Stimulated activated naive CD8-positive, alpha-beta T cell treated with anti-CD3 and anti-CD28 coated beads, Interleukin-15, Interleukin-2, amounts not matched to agents 100 U/mL and 50 U/mL, for 24 hours (primary cell): ENCODE measurements around the gene EXD3.
"Not testable (repeated sequence)": the region's sequence is repeated elsewhere in the genome, so short reads cannot be mapped to it uniquely, and the experiment has no call there.

Experiments
- ATAC-seq: fragments of 150-1000 bp; cut with Tn5 transposase; one replicate; pipeline ENCODE4 v1.10.0; 2021
- DNase-seq: peaks from one replicate; pipeline ENCODE4 v3.0.0; 2021

The EXD3 gene, protein sequence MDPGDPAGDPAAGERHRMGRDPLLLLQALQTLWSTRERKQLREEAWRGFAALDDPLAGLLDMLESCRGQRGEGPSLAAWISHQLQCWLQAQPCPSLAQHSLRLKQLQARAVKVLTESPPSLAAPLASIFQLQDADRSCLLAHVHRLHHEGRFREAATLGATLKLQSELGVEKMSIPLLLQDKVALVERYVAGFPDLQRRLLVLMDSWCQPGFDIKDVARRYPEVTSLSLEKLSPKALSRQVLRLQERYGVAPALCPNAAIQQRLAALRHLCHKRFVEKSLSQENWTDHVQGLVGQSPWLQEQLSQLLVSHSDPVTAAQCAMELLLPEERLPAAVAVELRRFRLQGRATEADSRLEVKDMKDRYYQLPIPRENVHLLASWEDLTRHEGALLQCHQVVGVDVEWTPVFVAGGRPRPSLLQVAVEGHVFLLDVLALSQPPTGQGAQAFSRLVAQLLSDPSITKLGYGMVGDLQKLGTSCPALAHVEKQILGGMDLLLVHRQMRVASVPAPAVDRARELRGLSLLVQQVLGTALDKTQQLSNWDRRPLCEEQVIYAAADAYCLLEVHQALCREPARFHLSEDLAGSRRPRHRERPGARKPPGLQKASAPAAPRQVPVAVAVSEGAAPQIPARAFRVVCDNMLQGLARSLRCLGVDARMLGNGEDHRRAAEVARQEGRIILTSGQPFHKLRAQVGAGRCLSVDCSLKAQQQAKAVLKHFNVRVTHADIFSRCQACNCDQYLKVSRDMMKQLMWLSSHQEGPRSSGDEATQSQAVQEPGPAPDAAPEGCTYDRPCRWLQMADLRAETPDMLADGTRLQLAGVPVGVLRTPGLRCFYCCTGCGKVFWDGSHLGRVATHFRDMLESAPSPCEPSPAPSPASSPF

GRCh38 chr9:137422604-137423513 is at the start of gene EXD3, which contains the start of gene NOXA1:
EXD3 (minus strand) TSS chr9:137423162; CDS start chr9:137395357, 27,805 bp downstream.
NOXA1 (plus strand) TSS chr9:137423393; CDS start chr9:137423530, 137 bp downstream.
- DNase-seq (peak; percentile 98), ATAC-seq (peak; percentile 91)

DNA sequence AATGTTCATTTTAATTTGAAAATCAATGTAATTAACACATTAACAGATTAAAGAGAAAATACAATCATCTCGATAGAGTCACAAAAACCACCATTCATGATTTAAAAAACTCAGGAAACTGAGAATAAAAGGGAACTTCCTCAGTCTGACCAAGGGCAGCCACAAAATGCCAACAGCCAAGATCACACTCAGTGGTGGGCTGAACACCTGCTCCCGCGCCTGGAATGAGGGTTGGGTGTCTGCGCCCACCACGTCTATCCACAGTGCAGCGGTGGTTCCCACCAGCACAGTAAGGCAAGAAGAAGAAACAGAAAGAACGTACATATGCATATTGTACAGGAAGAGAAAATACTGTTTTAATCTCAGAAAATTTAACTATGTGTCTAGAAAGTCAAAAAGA is 47.8 kb upstream of the EXD3 start:
- DNase-seq (peak; percentile 47), ATAC-seq (peak; percentile 88)

- DNase-seq (no peak), ATAC-seq (no peak)
Observed at GRCh38 chr9:137467896-137468295, 44.9 kb upstream of the EXD3 start.

DNA sequence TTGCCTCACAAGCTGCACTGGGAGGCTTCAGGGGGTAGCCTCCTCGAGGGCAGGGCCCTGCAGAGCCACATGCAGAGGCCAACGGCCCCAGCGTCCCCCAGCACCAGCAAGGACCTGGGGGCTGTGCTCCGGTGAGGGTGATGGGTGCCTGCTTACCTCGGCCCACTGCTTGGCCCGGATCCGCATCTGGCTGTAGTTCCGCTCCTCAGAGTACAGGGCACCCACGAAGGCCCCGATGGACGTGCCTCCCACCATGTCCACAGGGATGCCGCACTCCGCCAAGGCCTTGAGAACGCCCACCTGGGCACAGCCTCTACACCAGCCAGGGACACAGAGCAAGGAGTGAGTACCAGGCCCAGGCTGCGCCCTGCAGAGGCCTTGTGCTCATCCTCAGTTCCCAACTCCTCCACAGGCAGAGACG is 44.2 kb upstream of the EXD3 start:
- DNase-seq (no peak), ATAC-seq (no peak)

DNA sequence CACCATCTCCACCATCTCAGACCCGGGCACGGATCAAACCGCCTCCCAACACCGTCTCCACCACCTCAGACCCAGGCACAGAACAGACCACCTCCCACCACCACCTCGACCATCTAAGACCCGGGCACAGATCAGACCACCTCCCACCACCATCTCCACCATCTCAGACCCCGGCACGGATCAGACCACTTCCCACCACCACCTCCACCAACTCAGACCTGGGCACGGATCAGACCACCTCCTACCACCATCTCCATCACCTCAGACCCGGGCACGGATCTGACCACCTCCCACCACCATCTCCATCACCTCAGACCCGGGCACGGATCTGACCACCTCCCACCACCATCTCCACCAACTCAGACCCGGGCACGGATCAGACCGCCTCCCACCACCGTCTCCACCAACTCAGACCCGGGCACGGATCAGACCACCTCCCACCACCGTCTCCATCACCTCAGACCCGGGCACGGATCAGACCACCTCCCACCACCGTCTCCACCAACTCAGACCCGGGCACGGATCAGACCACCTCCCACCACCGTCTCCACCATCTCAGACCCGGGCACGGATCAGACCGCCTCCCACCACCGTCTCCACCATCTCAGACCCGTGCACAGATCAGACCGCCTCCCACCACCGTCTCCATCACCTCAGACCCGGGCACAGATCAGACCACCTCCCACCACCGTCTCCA is 43.6 kb upstream of the EXD3 start:
- DNase-seq, ATAC-seq: not testable (repeated sequence)

DNA sequence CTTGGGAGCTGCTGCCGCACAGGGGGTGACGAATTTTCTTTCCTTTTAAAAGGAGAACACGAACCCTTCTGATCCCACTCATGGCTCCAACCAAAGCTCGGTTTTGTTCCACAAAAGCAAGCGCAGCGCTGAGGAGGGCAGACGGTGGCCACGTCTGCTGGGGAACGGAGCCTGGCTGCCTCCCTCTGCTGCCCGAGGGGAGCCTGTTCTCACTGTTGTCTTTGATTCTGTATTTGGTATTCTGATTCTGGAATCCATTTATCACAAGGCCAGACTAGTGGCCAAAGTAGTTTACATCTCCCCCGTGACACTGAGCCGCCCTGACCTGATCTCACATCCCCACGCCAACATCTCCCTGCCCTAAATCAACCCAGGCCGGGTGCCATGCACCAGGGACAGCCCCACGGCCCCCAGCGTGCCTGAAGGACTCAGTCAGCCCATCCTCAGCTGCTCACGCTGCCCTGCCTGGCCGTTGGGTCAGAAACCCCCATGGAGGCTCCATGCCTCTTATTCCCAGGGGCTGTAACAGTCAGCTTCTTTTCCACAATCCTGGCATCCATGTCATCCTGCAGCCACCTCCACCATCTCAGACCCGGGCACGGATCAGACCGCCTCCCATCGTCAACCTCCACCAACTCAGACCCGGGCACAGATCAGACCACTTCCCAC is 42.9 kb upstream of the EXD3 start:
- ATAC-seq, result no peak

DNA sequence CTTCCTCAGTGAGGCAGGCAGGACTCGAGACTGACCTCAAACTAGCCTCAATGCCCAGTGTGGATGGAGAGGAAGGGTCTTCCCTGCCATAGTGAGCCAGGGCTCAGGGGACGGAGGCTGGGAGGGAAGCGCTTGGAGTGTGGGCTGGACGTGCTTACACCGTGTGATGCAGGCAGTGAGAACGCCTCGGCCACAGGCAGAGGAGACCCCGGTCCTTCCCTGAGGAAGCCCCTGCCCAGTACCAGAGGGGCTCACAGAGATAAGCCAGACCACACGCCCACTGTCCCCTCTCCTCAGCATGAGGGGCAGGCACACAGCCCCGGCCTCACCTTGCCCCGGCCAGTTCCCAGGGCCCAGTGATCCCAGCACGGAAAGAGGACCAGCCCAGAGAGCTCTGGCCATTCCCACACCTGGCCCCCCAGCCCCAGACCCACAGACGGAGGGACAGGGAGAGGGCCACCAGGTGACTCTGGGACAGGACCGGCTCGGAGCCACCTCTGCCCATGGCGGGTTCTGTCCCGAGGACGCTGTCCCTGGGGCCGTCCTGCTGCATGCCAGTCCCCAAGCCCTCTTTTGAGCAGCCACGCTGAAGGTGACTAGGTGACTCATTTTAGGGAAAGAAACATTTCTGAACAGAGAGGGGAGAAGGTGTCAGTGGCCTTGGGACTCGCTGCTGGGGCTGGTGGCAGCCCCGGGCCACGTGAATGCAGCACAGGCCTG is 42.2 kb upstream of the EXD3 start:
- no peak for DNase-seq
- no peak for ATAC-seq

More for the DNA sequence above, 42.9 kb upstream of the EXD3 start:
- DNase-seq, result no peak

- DNase-seq (no peak), ATAC-seq (no peak)
Observed at GRCh38 chr9:137464291-137464999, 41.5 kb upstream of the EXD3 start.

DNA sequence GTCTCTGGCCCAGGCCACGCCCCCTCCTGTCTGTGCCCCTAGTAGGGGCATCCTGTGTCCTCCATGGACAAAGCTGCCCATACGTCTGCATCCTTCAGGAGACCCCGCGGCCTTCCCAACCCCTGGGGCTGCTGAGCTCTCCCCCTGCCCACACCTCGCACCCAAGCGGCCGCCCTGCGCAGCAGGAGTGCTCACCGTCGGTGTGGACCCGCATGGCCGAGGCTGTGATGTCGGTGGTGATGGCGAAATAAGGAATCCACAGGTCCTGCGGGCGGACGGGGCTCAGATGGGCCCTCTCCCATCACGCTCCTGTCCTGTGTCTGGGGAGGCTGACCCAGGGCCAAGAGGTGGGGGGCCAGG is 40.9 kb upstream of the EXD3 start:
- ATAC-seq (no peak), DNase-seq (no peak)

DNA sequence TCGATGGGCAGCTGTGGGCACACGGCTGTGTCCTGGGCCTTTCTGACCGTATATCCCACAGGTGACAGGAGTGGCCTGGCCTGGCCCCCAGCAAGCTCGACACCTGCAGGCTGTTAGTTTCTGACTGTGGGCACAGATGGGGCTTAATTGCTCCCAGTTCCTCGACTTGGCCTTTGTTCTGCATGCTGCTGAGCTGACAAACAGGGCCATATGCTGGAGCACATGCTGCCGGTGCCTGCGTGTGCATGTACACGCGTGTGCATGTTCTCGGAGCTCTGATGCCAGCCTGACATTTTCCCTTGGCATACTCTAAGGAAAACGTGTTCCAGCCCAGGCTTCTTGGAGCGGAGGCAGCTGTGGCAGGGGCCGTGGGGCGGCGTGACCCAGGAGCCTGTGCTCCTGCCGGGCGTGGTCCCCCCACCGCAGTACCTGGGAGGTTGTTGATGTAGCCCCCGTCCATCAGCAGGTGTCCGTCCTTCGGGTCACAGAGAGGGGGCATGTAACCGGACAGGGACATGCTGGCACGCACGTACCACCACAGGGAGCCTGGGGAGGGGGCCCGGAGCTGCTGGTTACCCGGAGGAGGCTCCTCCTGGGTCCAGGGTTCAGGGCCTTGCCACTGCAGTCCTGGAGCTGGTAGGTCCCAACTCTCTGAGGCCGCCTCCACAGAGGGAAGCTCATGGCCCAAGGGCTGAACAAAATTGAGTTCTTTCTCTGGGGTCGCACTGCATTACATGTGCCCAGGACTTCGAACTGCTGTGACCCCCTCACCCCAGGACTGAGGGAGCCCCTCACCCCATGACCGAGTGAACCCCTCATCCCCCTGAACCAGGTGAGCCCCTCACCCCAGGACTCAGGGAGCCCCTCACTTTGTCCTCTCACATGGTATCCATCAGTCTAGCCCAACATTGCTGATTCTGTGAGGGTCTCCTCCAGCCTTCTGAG is 40.3 kb upstream of the EXD3 start:
- DNase-seq, result no peak
- no peak for ATAC-seq

- DNase-seq, result no peak
- no peak for ATAC-seq
Observed at GRCh38 chr9:137462396-137462985, 39.5 kb upstream of the EXD3 start.

DNA sequence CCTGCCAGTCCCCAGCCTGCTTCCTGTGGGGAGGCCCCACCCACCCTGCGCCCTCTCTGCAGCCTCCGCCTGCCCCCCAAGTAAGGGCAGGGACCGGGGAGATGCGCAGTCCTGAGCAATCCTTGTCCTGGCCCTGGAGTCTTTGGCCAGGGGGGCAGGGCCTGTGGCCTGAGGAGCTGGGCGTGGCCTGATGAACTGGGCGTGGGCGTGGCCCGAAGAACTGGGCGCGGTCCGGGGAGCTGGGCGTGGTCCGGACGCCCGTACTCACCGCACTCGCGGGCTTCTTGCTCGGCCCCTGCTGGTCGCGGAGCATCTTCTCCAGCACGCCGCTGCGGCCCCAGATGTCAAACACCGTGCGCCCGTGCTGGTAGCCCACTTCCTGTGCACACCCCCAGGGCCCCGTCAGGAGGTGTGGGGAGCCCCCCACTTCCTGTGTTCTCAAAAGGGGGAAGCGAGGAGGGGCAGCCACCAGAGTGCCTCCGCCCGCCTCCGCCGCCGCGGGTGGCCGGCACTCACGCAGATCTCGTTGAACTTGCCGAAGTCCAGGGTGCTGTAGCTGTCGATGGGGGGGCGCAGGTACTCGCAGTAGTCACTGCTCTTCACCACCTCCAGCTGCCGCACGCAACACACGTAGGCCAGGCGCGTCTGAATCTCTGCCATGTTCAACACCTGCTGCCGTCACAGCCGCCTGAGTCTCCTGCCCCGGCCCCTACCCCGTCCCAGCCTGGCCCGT is 38.9 kb upstream of the EXD3 start:
- ATAC-seq (peak; percentile 79), DNase-seq (peak; percentile 92)

DNA sequence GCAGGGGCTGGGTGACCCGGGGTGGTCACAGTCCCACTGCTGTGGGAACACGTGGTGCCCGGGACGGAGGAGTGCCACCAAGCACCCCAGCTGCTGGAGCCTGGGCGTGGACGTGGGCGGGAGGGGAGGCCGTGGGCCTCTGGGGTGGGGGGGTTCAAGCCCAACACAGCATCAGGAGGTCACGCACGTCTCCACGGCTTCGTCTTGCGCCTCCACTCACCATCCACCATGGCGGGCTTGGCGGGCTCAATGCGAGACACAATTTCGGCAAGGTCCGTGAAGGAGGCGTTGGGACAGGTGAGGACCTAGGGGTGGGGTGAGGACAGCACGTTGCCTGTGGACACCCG is 38.3 kb upstream of the EXD3 start:
- ATAC-seq, result no peak

GRCh38 chr9:137460363-137461315 is 37.7 kb upstream of the EXD3 start:
- ATAC-seq (no peak), DNase-seq (no peak)

More for the DNA sequence above, 38.3 kb upstream of the EXD3 start:
- DNase-seq, result no peak

DNA sequence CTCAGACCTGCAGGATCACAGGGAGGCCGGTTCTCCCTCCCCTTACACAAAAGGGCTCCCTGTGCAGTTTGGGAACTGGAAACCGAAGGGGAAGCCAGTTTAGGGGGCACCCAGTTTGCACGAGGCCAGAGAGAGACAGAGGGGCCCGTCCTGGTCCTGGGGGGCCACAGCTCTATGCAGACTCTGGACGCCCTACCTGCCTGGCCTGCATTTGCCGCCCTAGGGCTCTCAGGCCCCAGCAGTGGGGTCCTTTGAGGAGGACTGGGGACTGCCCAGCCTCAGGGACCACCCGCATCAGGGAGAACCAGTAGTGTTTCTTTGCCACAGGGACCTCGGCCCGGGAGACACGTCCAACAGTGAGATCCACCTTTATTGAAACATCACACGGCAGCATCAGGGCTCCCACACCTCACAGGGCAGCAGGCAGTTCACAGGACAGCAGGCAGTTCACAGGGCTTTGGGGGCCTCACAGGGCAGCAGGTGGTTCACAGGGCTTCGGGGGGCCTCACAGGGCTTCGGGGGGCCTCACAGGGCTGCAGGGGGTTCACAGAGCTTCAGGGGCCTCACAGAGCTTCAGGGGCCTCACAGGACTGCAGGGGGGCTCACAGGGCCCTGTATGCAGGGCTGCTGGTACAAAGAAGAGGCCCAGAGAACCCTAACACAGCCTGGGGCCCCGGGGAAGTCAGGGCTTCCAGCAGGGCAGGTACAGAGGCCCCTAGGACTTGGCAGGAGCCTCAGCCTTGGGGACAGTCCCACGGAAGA is 36.8 kb upstream of the EXD3 start:
- ATAC-seq (no peak), DNase-seq (peak; percentile 26)
